Endothelial cell of umbilical vein (primary cell): ENCODE results near the gene NIT2.
A peak's percentile ranks its signal among the peaks of the same experiment; 100 is the strongest.

ENCODE experiments used
- MYC ChIP-seq: IDR thresholded peaks from one replicate; pipeline ENCODE4 v1.6.1; 2011; ENCODE audit warnings: mild to moderate bottlenecking, low read depth, low read length
- POLR2AphosphoS5 ChIP-seq: IDR thresholded peaks from 2 replicates; pipeline ENCODE4 v1.6.1; 2012; ENCODE audit warnings: low read depth, mild to moderate bottlenecking, control low read depth, low read length, moderate library complexity; ENCODE audit not compliant: insufficient read depth
- TF ChIP-seq, protein P1 (sequence below), 2 donors: IDR thresholded peaks; 1 replicate in 1 of 2; 2 replicates in 1 of 2; pipeline ENCODE4 v1.5.1; 2011; ENCODE audit warnings: low read length in 2 of 2, mild to moderate bottlenecking in 2 of 2, moderate library complexity in 2 of 2, control low read depth in 1 of 2, inconsistent platforms in 1 of 2, low read depth in 1 of 2; ENCODE audit not compliant: insufficient read depth in 1 of 2; ENCODE audit errors: extremely low read depth in 1 of 2

DNA sequence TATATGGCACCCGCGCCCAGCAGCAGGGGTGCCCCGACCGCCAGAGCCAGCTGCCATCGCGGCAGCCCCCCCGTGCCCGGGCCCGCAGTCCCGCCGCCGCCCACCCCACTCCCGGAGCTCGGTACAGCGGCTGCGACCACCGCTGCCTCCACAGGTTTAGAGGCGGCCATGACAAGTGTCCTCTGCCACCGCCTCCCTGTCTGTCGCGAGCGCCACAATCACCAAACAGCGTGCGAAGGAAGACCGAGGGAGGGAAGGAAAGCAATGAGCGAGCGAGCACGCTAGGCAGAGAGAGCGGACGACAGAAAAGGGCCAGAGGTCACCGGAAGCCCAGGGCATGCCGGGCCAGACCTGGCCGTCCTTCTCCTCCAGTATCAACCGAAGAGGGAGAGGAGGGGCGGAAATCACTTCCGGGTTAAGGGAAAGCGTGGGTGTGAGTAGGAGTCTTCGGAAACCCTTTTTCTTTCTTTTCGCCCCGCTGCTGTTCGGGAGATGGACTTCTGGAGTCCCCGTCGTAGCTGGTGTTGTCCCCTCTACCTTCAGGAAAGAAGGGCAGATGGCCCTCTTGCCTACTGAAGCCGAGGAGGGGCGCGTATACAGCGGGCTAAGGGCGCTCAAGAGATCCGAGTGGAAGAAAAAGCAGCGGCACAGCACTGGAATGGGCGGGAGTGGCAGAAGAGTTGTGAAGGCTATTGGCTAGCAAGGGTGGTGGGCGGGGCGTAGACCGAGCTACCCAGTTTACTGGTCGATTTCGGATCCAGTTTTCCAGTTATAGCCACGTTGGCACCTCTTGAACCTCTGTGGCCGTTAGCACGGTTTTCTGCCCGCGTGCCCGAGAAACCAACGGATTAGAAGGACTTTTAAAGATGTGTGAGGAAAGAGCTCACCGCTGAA is 66.5 kb downstream of the NIT2 start, which contains the start of the genes LNP1 and TOMM70:
- TF ChIP-seq POLR2AphosphoS5 (peak; percentile 78), MYC (peak; percentile 40)
- TF ChIP-seq, protein P1, sequence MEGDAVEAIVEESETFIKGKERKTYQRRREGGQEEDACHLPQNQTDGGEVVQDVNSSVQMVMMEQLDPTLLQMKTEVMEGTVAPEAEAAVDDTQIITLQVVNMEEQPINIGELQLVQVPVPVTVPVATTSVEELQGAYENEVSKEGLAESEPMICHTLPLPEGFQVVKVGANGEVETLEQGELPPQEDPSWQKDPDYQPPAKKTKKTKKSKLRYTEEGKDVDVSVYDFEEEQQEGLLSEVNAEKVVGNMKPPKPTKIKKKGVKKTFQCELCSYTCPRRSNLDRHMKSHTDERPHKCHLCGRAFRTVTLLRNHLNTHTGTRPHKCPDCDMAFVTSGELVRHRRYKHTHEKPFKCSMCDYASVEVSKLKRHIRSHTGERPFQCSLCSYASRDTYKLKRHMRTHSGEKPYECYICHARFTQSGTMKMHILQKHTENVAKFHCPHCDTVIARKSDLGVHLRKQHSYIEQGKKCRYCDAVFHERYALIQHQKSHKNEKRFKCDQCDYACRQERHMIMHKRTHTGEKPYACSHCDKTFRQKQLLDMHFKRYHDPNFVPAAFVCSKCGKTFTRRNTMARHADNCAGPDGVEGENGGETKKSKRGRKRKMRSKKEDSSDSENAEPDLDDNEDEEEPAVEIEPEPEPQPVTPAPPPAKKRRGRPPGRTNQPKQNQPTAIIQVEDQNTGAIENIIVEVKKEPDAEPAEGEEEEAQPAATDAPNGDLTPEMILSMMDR (IDR thresholded peaks at IDR 0.05; ENCODE audit: extremely low read depth in 1 of 2, insufficient read depth in 1 of 2, low read depth in 1 of 2, low read length in 2 of 2): no peak
